Stimulated activated CD4-positive, alpha-beta T cell treated with anti-CD3 and anti-CD28 coated beads, Interleukin-4, amount 100 ng/mL, for 24 hours (primary cell): ENCODE data around the gene SRPRB.

Experiments
- DNase-seq: peaks from one replicate; pipeline ENCODE4 v3.0.0-alpha.2; 2020

Gene SRPRB

DNA sequence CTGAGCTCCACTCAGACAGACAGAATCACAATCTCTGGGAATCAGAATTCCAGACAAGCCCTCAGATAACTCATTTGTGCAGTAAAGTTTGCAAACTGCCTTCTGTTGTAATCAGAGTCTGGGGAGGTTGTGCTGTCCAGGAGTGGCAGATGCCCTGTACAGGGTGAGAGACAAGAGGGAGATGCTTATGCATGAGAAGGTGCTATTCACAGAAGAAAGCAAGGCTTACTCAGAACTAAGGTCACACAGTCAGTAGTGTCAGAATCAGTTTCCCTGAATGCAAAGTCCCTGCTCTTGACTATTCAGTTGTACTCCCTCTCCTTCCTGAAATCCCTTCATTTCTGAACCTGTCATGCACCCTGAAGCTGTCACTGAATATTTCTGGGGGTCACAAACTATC is 43.7 kb downstream of the SRPRB start:
- DNase-seq: no peak

DNA sequence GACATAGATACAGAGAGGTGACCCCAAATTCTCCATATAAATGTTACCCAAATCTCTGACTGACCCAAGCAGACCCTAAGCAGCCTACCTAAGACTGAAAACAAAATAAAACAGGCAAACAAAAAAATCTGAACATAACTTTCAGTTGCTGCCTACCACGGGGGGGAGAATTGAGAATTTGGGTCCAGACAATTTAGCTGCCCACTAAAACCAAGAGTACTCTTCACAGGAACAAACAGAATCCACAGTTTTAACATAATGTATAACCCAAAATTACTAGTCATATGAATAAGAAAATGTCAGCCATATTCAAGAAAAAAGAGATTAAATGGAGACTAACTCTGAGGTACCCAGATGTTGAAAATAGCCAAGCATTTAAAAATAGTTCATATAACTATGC is 44.4 kb downstream of the SRPRB start:
- no peak for DNase-seq

DNA sequence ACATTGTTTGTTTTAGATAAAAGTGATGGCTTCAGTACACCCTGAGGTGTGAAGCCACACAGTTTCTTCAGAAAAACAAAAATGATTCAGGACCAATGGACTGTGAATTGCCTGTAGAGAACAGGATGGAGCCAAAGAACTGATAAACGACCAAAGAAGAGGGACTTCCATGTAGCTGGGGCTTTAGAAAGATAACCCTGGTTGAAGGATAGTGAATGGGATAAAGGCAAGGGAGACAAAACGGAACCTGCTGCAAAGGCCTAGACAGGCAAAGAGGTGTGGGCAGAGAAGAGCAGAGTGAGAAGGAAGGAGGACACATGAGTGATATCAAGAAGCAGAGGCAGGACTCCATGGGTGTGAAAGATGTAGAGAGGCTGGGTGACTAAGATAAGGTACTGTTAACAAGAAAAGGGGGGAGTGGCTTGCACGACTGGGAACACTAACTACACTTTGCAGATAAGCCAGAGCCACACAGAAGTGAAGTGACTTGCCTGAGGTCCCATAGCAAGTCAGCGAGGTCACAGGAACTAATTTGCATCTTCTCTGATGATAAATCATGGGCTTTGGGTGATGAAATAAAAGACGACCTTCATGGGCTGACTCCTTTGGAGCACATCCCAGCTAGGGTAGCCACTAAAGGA is 45.8 kb downstream of the SRPRB start:
- DNase-seq: no peak

DNA sequence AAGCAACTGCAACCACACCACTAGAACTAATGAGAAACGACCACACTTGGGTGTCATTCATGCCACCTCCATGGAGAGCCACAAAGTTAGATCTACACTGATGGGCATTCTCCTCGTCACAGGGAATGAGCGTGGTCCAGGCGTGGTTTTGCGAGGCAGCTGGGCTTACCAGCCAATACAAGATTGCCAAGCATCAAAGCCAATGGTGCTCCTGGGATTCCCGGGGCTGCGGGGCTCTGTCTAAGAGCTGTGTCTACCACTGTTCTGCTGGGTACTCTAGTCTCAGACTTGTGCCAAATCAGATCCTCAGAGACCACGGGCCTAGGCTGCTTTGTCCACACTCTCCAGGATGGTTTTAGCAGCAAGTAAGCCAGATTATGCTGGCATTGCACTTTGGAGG is 46.3 kb downstream of the SRPRB start:
- no peak for DNase-seq

DNA sequence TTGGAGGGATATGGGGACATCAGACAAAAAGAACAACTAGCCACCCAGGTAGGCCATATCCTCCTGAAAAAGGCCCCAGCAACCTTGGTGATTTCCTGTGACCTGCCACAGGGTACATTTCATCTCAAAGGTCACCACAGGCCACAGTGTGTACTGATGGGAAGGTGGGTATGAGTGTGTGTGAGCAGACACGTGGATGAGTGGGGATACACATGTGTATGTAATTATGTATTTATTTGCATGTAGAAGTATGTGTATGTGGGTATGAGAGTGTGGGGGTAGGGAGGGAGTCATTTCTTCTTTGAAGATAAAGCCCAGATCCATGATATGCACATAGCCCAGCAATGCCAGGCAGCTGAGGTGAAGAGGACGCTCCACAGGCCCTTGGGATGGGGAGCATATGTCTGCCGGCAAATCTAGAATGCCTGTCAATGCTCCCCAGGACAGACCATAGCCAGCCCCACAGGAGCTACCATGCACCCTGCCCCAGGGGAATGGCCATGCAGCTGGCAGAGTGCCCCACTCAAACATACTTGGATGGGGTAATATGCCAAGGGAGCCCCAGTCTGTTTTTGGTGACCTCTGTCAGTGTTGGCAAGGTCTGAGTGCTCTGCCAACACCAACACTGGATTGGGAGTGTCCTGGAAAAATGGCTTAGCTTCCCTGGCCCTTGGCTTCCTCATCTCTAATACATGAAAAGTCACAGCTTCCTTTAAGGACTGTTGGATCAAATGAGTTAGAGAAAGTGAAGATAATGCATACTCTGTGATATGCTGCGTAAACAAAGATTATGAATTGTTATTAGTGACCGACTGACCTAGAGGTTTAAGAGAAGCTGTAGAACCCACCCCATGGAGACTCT is 47.7 kb downstream of the SRPRB start:
- no peak for DNase-seq

DNA sequence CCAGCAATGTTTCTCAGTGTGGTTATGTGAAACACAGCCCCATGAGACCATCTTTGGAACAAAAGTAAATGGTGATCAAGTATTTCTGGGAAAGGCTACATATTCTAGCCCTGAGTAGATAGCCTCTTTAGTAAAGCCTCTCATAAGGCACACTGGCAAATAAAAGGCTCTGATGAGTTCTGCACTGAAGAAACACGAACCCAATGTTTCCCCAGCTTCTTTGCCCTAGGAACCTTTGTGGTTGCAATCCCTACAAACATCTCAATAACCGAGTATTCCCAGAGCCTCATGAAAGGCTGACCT is 48.3 kb downstream of the SRPRB start:
- DNase-seq: no peak

DNA sequence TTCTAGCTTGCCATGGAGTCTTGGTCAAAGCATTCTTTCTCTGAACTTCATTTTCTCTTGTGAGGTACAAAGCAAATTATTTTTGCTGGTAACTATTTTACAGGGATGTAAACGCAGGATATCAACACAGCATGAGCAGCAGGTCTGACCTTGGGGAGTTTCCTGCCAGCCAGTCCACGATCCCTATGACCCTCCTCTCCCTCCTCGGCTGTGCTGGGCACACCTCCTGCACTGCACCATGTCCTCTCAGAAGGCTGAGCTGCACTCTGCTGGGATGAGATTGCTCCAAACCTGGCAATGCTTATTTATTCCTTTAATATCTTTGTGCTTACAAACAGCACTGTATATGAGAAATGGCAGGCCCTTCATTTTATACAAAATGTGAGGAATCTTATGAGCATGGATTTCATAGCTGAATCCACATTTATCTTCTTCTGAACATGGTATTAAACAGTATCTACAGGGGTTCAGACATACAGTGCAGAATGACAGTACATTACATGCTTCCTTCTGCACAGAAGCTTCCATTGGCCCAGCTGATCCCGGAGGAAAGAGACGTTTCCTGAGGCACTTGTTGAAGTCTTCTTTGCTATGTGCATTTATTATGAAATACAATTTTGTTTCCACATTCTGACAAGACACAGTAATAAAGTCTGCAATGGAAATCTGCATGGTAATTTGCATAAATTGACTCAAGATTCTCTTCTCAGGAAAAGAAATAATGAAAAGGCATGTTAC is 48.8 kb downstream of the SRPRB start:
- DNase-seq: no peak

DNA sequence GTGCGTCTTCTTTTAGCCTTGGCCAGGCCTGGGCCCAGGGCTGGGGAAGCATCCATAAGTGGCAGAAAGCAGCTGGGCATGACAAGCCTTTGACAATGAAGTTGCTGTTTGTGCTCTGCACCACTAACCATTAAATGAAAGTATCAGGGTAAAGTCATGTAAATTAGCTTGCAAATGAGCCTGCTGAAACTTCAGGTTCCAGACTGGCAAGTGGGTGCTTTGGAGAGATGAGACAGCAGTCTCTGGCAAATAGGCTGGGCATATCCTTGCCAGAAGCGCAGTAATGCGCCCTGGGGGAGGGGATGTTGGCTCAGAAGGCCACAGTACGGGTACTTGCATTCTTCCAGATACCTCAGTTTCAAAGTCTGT is 49.4 kb downstream of the SRPRB start:
- DNase-seq: no peak

DNA sequence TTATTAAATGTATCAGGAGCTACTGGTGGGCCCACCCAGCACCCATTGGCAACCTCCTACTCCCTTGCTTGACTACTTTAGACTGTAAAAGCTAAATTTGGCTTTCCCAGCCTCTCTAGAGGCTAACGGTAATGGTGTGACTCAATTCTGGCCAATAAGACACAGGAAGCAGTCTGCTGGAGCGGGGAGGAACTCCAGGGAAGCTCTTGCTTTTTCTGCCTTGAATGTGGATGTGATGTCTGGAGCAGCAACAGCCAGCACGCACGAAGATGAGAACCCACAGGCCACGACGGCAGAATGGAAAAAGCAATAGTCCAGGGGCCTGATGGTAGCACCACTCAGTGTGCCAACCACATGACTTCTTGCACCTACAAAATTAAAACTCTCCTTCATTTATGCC is 50.2 kb downstream of the SRPRB start:
- DNase-seq: no peak

DNA sequence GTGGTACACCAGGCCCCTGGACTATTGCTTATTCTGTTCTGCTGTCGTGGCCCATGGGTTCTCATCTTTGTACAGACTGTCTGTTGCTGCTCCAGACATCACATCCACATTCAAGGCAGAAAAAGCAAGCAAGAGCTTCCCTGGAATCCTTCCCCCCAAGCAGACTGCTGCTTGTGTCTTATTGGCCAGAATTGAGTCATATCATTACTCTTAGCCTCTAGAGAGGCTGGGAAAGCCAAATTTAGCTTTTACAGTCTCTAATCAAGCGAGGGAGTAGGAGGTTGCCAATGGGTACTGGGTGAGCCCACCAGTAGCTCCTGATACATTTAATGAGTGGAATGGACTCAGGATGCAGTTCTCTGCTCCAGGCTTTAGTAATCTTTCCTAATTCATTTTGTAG is 50.7 kb downstream of the SRPRB start:
- no peak for DNase-seq

DNA sequence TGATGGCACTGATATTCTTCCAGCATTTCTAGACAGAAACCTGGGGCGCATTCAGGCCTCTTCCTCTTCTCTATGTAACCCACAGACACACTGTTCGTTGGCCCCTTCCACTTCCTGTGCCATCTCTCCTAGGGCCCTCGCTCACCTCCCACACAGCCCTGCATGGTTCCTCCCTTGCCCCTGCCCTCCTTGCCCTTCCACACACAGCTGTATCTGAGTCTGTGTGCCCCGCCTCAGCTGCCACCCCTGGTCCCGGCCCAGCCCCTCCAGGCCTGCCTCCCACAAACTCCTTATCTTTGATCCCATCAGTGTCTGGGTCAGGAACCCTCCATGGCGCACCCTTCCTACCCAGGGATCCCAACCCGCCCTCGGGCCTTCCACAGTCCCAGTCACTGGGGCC is 52.2 kb downstream of the SRPRB start:
- no peak for DNase-seq

DNA sequence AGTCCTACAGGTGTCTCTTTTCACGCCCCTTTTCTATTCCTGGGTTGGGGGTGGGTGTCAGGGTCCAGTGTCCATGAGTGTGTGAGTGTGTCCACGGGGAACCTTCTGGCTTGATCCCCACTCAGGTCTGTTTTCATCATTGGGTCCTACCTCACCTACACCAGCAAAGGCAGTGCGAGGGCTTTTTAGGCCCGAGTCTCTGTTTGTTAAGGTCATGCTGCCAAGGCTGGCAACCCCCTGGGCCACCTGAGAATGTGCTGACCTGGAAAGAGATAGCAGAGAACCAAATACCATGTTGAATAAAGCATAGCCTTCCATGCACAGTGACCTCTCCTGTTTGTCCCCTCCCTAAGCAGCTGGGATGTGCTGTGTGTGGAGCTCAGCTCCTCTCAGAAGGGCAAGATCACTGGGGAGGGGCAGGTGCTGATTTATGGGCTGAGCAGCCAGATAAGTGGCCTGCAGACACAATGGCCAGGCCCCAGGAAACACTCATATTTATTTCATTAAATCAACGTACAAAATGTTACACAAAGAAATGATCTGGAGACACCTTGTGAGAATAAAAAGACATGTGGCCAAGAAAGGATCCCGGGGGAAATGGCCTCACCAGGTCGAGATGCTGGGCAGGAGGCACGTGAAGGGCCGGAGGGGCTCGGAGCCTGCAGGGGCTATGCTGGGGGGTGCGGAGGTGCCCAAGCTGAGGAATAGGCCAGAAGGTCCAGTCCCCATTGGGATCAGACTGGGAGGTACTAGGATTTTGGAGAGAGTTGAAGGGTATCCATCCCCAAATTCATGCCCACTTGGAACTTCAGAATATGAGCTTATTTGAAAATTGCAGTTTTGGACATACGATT is 54.0 kb downstream of the SRPRB start:
- DNase-seq: no peak

DNA sequence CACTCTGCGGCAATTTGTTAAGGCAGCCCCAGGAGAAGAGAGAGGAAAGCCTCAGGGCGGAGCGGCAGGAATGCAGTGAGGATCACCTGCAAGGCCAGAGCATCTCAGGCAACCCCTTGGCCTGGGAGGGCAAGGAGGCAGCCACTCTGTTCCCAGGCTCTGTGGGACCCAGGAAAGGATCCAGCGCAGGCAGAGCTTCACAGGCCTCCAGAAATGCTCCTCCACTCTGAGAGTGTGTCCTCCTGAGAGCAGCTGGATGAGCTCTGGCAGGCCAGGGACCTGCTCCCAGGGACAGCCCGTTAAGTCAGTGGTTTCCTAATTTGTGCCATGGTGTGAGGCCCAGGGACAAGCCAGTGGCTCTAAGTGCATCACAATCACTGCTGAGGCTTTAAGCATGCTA is 54.9 kb downstream of the SRPRB start:
- DNase-seq: no peak

DNA sequence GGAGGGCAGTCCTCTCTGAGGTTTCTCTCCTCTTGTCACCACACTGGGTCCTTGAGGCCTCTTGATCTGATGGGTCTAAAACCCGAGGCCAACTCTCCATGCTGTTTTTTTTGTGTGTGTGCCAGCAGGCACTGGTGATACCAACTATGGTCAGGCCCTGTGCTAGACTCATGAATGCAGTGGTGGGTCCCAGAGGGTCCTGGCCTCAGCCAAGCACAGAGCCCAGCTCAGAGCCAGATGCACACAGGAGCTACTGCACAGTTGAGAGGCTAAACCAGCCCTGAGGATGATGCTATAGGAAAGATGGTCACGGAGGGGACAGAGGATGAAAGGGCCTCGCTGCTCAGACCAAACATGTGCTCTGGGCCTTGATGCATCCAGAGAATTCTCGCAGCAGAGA is 56.5 kb downstream of the SRPRB start:
- no peak for DNase-seq

DNA sequence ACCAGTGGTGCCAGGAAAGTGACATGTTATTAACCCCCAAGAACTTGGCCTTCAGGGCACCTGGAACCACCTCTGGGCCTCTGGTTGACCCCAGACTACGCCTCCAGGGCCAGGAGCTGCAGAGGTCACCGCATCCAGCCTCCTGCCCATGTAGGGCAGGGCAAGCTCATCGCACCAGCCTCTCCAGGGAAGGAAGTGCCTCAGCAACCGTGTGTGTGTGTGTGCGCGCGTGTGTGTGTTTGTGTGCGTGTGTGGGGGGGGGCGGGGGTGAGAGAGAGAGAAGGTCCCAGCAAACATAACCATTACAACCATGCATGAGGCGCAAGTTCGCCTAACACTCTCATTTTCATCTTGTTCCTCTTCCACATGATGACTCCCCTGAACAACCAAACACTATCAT is 58.3 kb downstream of the SRPRB start:
- DNase-seq: no peak

DNA sequence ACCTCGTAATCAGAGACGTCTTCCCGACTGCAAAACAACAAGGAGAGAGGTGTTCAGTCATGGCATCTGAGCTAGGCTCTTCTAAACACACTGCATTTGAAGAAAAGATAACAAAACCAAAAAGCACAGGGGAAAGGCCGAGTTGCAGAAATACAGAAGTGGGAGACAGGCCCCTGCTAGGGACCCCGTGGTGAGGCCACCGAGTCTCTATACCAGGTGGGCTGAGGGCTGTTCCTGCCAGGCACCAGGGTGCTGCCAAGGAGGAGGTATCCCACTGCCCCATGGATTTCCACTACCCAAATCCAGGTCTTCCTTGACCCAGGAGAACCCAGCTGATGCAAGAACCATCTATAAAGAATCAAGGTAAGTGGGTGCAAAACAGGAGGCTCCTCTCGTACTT is 59.0 kb downstream of the SRPRB start:
- no peak for DNase-seq

DNA sequence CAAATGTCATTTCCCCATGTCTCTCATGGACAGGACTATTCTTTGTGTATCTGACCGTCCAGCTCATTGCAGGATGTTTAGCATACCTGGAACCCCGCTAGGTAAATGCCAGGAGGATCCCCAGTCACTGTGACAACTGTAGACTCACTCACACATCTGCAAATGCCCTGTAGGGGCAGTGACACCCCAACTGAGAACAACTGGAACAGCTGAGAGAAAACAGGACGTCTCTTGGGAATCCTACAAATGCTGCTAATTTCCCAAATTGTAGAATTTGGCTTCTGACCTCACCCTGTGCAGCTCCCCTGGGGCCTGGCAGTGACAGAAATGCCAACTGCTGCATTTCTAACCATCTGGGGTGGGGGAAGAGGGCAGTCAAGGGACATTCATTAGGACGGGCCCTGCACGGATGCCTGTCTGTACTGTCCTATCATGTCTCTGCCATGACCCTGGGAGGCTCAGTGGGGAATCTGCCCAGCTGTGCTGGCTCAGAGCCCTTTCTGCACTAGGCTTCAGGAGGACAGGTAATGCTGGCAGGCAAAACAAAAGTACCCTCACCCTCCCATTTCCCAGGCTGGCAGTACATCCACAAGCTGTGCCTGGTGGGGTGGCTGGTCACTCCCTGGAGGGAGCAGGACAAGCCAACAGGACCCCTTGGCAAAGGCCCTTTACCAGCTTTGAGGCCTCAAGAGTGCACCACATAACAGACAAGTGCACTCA is 59.7 kb downstream of the SRPRB start:
- DNase-seq: no peak

DNA sequence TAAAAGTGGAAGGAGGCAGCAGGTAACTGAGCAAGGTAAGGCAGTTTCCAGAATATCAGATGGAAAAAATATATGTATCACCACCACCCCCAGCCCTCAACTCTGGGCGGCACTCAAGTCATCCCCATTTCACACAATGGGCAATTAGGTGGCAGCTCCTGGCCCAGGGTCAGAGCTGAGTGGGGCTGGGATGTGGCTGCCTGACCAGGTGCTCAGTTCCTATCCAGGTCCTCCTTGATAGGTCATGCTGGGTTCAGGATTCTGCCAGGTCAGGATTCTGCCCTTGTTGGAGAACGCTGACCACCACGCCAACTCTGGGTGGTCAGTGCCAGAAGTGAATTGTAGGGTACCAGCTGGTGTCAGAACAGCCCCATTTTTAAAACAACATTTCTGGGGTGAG is 60.5 kb downstream of the SRPRB start:
- DNase-seq: no peak

DNA sequence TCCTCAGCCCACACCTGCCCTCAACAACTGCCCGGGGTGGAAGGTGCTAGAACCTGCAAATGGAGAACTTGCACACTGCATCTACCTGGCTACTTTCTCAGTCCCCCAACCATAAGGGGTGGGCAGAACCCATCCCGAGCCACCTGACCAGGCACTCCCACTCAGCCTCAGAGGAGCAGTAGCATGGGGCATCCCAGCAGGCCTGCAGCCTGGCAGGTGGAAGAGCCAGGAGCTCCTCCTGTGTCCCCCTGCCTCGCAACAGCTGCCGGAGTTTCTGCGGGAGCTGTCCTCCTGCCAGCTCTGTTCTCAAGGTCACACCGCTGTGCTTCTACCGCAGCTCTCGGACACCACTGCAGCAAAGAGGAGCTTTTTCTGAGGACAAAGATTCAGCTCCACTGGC is 62.6 kb downstream of the SRPRB start:
- no peak for DNase-seq

DNA sequence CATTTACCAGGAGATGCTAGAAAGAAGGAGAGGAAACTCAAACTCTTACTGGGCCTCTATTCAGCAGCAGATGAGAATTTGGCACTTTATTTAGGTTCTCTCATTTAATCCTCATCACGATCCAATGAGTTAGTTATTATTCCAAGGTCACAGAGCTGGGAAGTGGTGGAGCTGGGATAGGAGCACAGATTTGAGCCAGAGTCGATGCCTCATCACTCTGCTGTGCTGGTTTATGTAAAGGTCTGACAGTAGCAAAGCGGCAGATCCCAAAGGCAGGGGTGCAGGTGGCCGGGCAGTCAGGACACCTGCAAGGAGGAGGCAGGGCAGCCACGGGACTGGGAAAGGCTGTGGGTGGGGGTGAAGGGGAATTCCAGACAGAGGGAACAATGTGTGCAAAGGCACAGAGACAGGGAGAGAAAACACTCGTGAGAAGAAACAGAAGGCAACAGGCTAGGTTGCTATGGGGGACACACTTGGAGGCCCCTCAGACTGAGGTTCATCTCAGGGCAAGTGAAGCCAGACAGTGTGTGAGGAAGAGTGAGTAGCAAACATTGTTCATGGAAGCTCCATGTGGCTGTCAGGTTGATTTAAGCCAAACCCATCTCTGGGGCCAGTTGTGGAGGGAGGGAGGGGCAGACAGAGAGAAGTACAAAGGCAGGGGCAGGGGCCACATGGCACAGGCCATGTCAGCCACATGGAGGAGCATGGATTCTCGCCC is 63.3 kb downstream of the SRPRB start:
- DNase-seq: no peak

DNA sequence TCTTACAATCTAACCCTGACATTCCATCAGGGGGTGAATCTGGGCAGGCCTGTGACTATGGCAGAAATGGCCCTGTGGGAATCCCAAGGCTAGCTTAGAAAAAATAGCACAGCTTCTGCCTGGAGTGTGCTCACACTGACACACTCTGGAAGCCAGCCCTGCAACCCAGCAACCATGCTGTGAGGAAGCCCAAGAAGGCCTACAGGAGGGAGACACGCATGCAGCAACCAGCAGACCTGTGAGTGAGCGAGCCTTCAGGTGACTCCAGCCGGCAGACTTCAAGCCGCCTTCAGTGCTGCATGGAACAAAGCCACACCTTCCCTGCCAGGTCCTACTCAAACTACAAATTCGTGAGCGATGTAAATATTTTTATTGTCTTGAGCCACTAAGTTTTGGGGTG is 64.0 kb downstream of the SRPRB start:
- DNase-seq: no peak

DNA sequence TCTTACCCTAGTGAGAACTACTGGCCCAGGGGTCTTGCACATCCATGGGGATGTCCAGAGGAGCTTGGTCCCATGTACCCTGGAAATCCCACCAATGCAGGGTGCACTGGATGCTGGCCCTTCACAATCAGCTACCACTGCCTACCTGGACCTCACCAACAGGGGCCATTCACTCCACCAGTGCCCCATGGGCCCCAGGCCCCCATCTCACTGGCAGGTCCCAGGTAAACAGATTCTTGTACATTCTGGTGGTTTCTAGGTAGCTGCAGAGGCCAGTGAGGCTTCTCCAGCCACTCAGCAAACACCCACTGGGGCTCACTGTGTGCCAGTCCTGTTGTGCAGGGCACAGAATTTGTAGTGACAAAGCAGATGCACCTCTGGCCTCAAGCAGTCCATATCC is 65.2 kb downstream of the SRPRB start:
- no peak for DNase-seq
